ENCODE measurements around the gene DEPDC5.

DNA sequence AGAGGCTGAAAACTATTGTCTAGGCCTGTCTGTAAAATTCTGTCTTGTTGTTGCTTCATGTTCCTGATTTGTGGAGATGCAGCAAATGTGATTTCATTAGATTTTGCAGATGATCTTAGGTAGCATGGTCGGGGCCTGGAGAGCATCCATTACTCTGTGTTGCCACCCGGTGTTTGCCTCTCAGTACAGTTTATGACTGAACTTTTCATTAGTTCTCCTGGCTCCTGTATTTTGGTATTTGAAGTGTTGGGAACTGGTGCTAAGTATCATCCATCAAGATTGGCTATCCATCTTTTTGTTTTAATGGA is 198.2 kb downstream of the DEPDC5 start:
- TF ChIP-seq ARHGAP35 (IDR thresholded peaks at IDR 0.05; ENCODE audit: partially characterized antibody), result no peak
- TF ChIP-seq KLF6 (CRISPR knock-in tag; IDR thresholded peaks at IDR 0.05; ENCODE audit: borderline replicate concordance), result no peak
- no peak for TF ChIP-seq CCNT2 (IDR thresholded peaks at IDR 0.05; ENCODE audit: borderline replicate concordance, extremely low read depth, insufficient read length, low read depth, low read length)
- TF ChIP-seq ZNF354B (CRISPR knock-in tag; IDR thresholded peaks at IDR 0.05), result no peak
- no peak for TF ChIP-seq CREM (IDR thresholded peaks at IDR 0.05; ENCODE audit: low read depth)
- TF ChIP-seq ASH1L (IDR thresholded peaks at IDR 0.05; ENCODE audit: borderline replicate concordance, low read depth, partially characterized antibody), result no peak
- no peak for TF ChIP-seq SIN3A (IDR thresholded peaks at IDR 0.05; ENCODE audit: borderline replicate concordance in 2 of 2, control insufficient read depth in 1 of 2, low read depth in 2 of 2, low read length in 2 of 2)
- no peak for TF ChIP-seq GTF2A2 (tag; IDR thresholded peaks at IDR 0.05)
- TF ChIP-seq, protein P1, sequence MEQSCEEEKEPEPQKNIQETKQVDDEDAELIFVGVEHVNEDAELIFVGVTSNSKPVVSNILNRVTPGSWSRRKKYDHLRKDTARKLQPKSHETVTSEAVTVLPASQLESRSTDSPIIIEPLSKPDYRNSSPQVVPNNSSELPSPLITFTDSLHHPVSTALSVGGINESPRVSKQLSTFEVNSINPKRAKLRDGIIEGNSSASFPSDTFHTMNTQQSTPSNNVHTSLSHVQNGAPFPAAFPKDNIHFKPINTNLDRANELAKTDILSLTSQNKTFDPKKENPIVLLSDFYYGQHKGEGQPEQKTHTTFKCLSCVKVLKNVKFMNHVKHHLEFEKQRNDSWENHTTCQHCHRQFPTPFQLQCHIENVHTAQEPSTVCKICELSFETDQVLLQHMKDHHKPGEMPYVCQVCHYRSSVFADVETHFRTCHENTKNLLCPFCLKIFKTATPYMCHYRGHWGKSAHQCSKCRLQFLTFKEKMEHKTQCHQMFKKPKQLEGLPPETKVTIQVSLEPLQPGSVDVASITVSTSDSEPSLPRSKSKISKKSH (CRISPR knock-in tag; IDR thresholded peaks at IDR 0.05), result no peak

All from K562 (cell line).